ENCODE measurements around the gene LSM3.

LSM3 gene

DNA sequence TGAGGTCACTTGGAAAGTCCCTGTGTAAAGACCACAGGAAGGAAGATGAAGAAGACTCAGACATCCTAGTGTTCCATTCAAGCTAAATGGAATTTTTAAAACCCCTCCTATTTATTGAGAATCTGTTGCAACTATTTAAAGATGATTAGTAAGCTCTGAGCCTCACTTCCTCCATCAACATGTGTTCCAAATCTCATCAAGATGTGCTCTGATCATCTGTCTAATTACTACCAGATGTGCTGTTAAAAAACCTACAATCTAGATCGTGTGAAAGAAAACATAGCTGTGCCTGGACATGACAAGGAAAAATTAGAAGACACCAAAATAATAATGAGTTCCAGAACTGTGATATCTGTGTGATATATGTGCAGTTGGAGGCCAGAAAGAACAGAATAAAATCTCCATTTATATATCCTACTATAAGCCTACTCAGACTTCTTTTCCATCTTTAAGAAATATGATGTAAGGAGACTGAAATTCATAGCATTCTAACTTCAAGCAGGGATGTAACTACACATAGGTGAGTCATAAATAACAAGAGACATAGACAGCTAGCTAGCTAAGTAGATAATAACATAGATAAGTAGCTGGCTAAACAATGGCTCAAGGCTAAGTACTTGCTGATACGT is 8.0 kb upstream of the LSM3 start:
- peak overlapping the region; percentile 63 for H3K27ac ChIP-seq (ENCODE audit: poor library complexity, severe bottlenecking)
- peaks cover 72% of the 10 kb centered on the region for H3K36me3 ChIP-seq (ENCODE audit: low read depth)
- H3K9me3 ChIP-seq (ENCODE audit: severe bottlenecking): no peaks in the 10 kb centered on the region
- H3K4me3 ChIP-seq (ENCODE audit: severe bottlenecking): no peak overlapping the region
- ATAC-seq (ENCODE audit: low read depth): peak; percentile 91
- H3K27me3 ChIP-seq (ENCODE audit: insufficient read depth, poor library complexity, severe bottlenecking): no peaks in the 10 kb centered on the region
- peaks cover 32% of the 10 kb centered on the region for H3K4me1 ChIP-seq (ENCODE audit: insufficient read depth, poor library complexity, severe bottlenecking)
- no peak for DNase-seq (ENCODE audit: low spot score)
- TF ChIP-seq CTCF (IDR thresholded peaks at IDR 0.05; ENCODE audit: poor library complexity, severe bottlenecking): no peak

DNA sequence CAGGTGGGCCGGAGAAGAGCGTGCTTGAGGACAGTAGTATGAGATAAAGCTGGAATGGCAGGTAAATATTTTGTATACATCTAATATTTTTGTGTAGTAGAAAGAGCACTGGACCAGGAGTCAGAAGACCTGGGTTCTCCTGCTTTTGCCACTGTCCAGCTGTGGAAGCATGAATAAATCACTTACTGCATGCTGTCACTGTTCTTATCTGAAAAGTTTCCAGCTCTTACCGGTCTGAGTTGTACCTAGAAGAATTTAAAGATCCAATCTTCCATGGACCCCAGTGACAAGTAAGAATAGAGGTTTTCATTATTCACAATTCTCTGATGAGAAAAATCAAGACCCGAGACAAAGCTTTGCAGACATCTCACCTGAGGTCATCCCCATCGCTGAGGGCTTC is 6.1 kb upstream of the LSM3 start:
- ATAC-seq (ENCODE audit: low read depth) (no peak), DNase-seq (ENCODE audit: low spot score) (no peak)
- H3K36me3 ChIP-seq (ENCODE audit: low read depth): peaks cover 57% of the 10 kb centered on the region
- no peak overlapping the region for H3K27ac ChIP-seq (ENCODE audit: poor library complexity, severe bottlenecking)
- H3K4me1 ChIP-seq (ENCODE audit: insufficient read depth, poor library complexity, severe bottlenecking): peaks cover 33% of the 10 kb centered on the region
- no peak overlapping the region for H3K4me3 ChIP-seq (ENCODE audit: severe bottlenecking)
- TF ChIP-seq CTCF (IDR thresholded peaks at IDR 0.05; ENCODE audit: poor library complexity, severe bottlenecking): no peak
- no peaks in the 10 kb centered on the region for H3K9me3 ChIP-seq (ENCODE audit: severe bottlenecking)
- H3K27me3 ChIP-seq (ENCODE audit: insufficient read depth, poor library complexity, severe bottlenecking): no peaks in the 10 kb centered on the region

GRCh38 chr3:14174483-14174882 is 4.1 kb upstream of the LSM3 start:
- H3K4me3 ChIP-seq (ENCODE audit: severe bottlenecking): no peak overlapping the region

GRCh38 chr3:14175383-14176037 is 3.1 kb upstream of the LSM3 start:
- peaks cover 26% of the 10 kb centered on the region for H3K4me1 ChIP-seq (ENCODE audit: insufficient read depth, poor library complexity, severe bottlenecking)
- DNase-seq (ENCODE audit: low spot score) (no peak), ATAC-seq (ENCODE audit: low read depth) (no peak)
- TF ChIP-seq CTCF (IDR thresholded peaks at IDR 0.05; ENCODE audit: poor library complexity, severe bottlenecking): no peak
- no peaks in the 10 kb centered on the region for H3K9me3 ChIP-seq (ENCODE audit: severe bottlenecking)
- peaks cover 27% of the 10 kb centered on the region for H3K36me3 ChIP-seq (ENCODE audit: low read depth)
- no peak overlapping the region for H3K27ac ChIP-seq (ENCODE audit: poor library complexity, severe bottlenecking)
- no peaks in the 10 kb centered on the region for H3K27me3 ChIP-seq (ENCODE audit: insufficient read depth, poor library complexity, severe bottlenecking)
- H3K4me3 ChIP-seq (ENCODE audit: severe bottlenecking): no peak overlapping the region

More at GRCh38 chr3:14174483-14174882, 4.1 kb upstream of the LSM3 start:
- no peak overlapping the region for H3K27ac ChIP-seq (ENCODE audit: poor library complexity, severe bottlenecking)
- no peaks in the 10 kb centered on the region for H3K9me3 ChIP-seq (ENCODE audit: severe bottlenecking)
- H3K4me1 ChIP-seq (ENCODE audit: insufficient read depth, poor library complexity, severe bottlenecking): peaks cover 31% of the 10 kb centered on the region
- peaks cover 37% of the 10 kb centered on the region for H3K36me3 ChIP-seq (ENCODE audit: low read depth)
- no peak for DNase-seq (ENCODE audit: low spot score)
- TF ChIP-seq CTCF (IDR thresholded peaks at IDR 0.05; ENCODE audit: poor library complexity, severe bottlenecking): no peak
- no peaks in the 10 kb centered on the region for H3K27me3 ChIP-seq (ENCODE audit: insufficient read depth, poor library complexity, severe bottlenecking)
- ATAC-seq (ENCODE audit: low read depth): no peak

Data from RWPE2 (cell line).